LNCaP clone FGC (cell line): ENCODE data around the gene ASTN2.

Experiments
- DNase-seq: peaks from one replicate; pipeline ENCODE4 v3.0.0-alpha.2; 2011; ENCODE audit warnings: low read depth
- H3K4me3 ChIP-seq: 2 replicates; pipeline ENCODE4 v1.5.1; 2011; ENCODE audit warnings: mild to moderate bottlenecking, low read depth, low read length, control low read depth
- CTCF ChIP-seq: IDR thresholded peaks from 2 replicates; pipeline ENCODE4 v1.5.1; 2012; ENCODE audit warnings: mild to moderate bottlenecking; ENCODE audit not compliant: control insufficient read depth, insufficient read depth; ENCODE audit errors: extremely low read depth

ASTN2 gene

GRCh38 chr9:116985596-116985995, 429.3 kb downstream of the ASTN2 start:
- DNase-seq, result no peak
- TF ChIP-seq CTCF, result no peak
- H3K4me3 ChIP-seq, result no peak overlapping the region

- no peak overlapping the region for H3K4me3 ChIP-seq
- DNase-seq, result no peak
- no peak for TF ChIP-seq CTCF
These were observed 430.7 kb downstream of the ASTN2 start for GRCh38 chr9:116984111-116984510.

- no peak for DNase-seq
- no peak for TF ChIP-seq CTCF
- H3K4me3 ChIP-seq, result no peak overlapping the region
These were observed 434.2 kb downstream of the ASTN2 start for GRCh38 chr9:116980582-116981120.

GRCh38 chr9:116979456-116979855, 435.4 kb downstream of the ASTN2 start:
- DNase-seq, result no peak
- H3K4me3 ChIP-seq, result no peak overlapping the region
- TF ChIP-seq CTCF, result no peak

GRCh38 chr9:116978155-116978554, 436.7 kb downstream of the ASTN2 start:
- no peak for TF ChIP-seq CTCF
- no peak overlapping the region for H3K4me3 ChIP-seq
- DNase-seq, result no peak

- no peak for TF ChIP-seq CTCF
- no peak overlapping the region for H3K4me3 ChIP-seq
- DNase-seq, result no peak
These were observed 439.7 kb downstream of the ASTN2 start for GRCh38 chr9:116975126-116975525.

- H3K4me3 ChIP-seq, result no peak overlapping the region
- DNase-seq, result no peak
- no peak for TF ChIP-seq CTCF
These were observed 448.7 kb downstream of the ASTN2 start for GRCh38 chr9:116966199-116966598.
